HFFc6 (cell line): ENCODE measurements around the gene CEBPZ. TPM values are rescaled to one million over a fixed set of nuclear protein-coding genes. Genes with fewer than 3 reads are reported as not detected.

Source experiments
- DNase-seq: peaks from one replicate; pipeline ENCODE4 v3.0.0-alpha.2; 2018
- H3K27ac Mint-ChIP-seq: 2 replicates; pipeline ENCODE4 v1.8.0; 2020; ENCODE audit warnings: mild to moderate bottlenecking, mixed read lengths
- H3K27me3 Mint-ChIP-seq: 2 replicates; pipeline ENCODE4 v1.8.0; 2021; ENCODE audit warnings: mild to moderate bottlenecking, moderate library complexity, mixed read lengths; ENCODE audit not compliant: insufficient read depth
- H3K36me3 Mint-ChIP-seq: 2 replicates; pipeline ENCODE4 v1.8.0; 2021; ENCODE audit warnings: low read depth, mixed read lengths
- H3K4me1 Mint-ChIP-seq: 2 replicates; pipeline ENCODE4 v1.8.0; 2020; ENCODE audit warnings: low read depth, mixed read lengths
- H3K4me3 Mint-ChIP-seq: 2 replicates; pipeline ENCODE4 v1.8.0; 2020; ENCODE audit warnings: mild to moderate bottlenecking, moderate library complexity, mixed read lengths
- H3K9me3 Mint-ChIP-seq: 2 replicates; pipeline ENCODE4 v1.8.0; 2020; ENCODE audit warnings: mild to moderate bottlenecking, mixed read lengths
- total RNA-seq, 6 experiments: library from RNA; stranded (reverse); fragmentation: NEBNext Ultra II Directional; extraction: Animal tissue kit (Norgen Biotek cat#: 25700); gene quantifications; 2 replicates in 1 of 6; 3 replicates in 5 of 6; pipeline ENCODE4 v1.2.3, GENCODE V29; 2021
- TF ChIP-seq, protein P1 (sequence below): fragments of 200-600 bp; sonication (generic); IDR thresholded peaks from 2 replicates; pipeline ENCODE4 v1.5.0; 2021; ENCODE audit warnings: antibody characterized with exemption, mild to moderate bottlenecking

The CEBPZ gene
- total RNA-seq, 6 experiments from 2014 or later, result 36.9 to 50.2 (median 40.7) TPM

DNA sequence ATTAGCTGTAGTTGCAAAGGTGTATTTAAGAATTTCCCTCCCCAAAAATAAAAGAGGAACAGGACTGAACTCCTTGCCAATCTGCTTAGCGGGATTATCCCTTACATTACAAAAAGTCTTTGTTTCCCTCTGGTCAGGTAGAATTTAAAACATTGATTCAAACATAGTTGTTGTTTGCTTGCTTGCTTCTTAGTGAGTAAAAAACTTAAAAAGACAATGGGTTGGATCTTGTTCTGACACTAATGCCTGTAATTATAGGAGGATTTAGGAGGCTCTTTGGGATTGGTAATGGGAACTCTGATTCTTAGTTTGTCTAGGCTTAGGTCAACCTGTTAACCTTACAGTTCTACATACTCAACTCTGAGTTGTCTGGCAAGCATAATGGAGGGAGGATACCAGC is 38.8 kb downstream of the CEBPZ start:
- peaks cover 10% of the 10 kb centered on the region for H3K27me3 Mint-ChIP-seq
- H3K4me3 Mint-ChIP-seq, result no peak overlapping the region
- peaks cover 24% of the 10 kb centered on the region for H3K4me1 Mint-ChIP-seq
- H3K9me3 Mint-ChIP-seq, result no peaks in the 10 kb centered on the region
- H3K36me3 Mint-ChIP-seq, result no peaks in the 10 kb centered on the region
- TF ChIP-seq, protein P1, sequence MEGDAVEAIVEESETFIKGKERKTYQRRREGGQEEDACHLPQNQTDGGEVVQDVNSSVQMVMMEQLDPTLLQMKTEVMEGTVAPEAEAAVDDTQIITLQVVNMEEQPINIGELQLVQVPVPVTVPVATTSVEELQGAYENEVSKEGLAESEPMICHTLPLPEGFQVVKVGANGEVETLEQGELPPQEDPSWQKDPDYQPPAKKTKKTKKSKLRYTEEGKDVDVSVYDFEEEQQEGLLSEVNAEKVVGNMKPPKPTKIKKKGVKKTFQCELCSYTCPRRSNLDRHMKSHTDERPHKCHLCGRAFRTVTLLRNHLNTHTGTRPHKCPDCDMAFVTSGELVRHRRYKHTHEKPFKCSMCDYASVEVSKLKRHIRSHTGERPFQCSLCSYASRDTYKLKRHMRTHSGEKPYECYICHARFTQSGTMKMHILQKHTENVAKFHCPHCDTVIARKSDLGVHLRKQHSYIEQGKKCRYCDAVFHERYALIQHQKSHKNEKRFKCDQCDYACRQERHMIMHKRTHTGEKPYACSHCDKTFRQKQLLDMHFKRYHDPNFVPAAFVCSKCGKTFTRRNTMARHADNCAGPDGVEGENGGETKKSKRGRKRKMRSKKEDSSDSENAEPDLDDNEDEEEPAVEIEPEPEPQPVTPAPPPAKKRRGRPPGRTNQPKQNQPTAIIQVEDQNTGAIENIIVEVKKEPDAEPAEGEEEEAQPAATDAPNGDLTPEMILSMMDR, result no peak
- no peak for DNase-seq
- no peak overlapping the region for H3K27ac Mint-ChIP-seq

- H3K9me3 Mint-ChIP-seq, result no peaks in the 10 kb centered on the region
- H3K27ac Mint-ChIP-seq, result no peak overlapping the region
- no peak overlapping the region for H3K4me3 Mint-ChIP-seq
- no peaks in the 10 kb centered on the region for H3K36me3 Mint-ChIP-seq
- H3K27me3 Mint-ChIP-seq, result peaks cover 12% of the 10 kb centered on the region
- DNase-seq, result no peak
- peaks cover 18% of the 10 kb centered on the region for H3K4me1 Mint-ChIP-seq
- TF ChIP-seq, protein P1, result no peak
Measured at GRCh38 chr2:37191747-37192146, 39.6 kb downstream of the CEBPZ start.

- TF ChIP-seq, protein P1, result no peak
- peaks cover 18% of the 10 kb centered on the region for H3K4me1 Mint-ChIP-seq
- H3K9me3 Mint-ChIP-seq, result no peaks in the 10 kb centered on the region
- H3K27ac Mint-ChIP-seq, result no peak overlapping the region
- no peak overlapping the region for H3K4me3 Mint-ChIP-seq
- H3K36me3 Mint-ChIP-seq, result no peaks in the 10 kb centered on the region
- DNase-seq, result no peak
- peaks cover 14% of the 10 kb centered on the region for H3K27me3 Mint-ChIP-seq
Measured at GRCh38 chr2:37191253-37191652, 40.1 kb downstream of the CEBPZ start.

GRCh38 chr2:37190290-37190689 is 41.1 kb downstream of the CEBPZ start:
- H3K27ac Mint-ChIP-seq, result peak overlapping the region; percentile 15; the same call in 1 of the 2 replicates

GRCh38 chr2:37189452-37190153 is 41.8 kb downstream of the CEBPZ start:
- Mint-ChIP-seq H3K27ac (peak overlapping the region; percentile 55; the same call in 1 of the 2 replicates), H3K27me3 (peaks cover 13% of the 10 kb centered on the region), H3K4me1 (peaks cover 18% of the 10 kb centered on the region), H3K4me3 (no peak overlapping the region), H3K36me3 (no peaks in the 10 kb centered on the region), H3K9me3 (no peaks in the 10 kb centered on the region)
- TF ChIP-seq, protein P1, result peak; percentile 27
- peak; percentile 69 for DNase-seq

More at GRCh38 chr2:37190290-37190689, 41.1 kb downstream of the CEBPZ start:
- no peaks in the 10 kb centered on the region for H3K9me3 Mint-ChIP-seq
- H3K4me1 Mint-ChIP-seq, result peaks cover 18% of the 10 kb centered on the region
- TF ChIP-seq, protein P1, result no peak
- no peak for DNase-seq
- H3K36me3 Mint-ChIP-seq, result no peaks in the 10 kb centered on the region
- no peak overlapping the region for H3K4me3 Mint-ChIP-seq
- peaks cover 14% of the 10 kb centered on the region for H3K27me3 Mint-ChIP-seq
